ENCODE data around the gene IRF2BP1. TPM values are rescaled to one million over a fixed set of nuclear protein-coding genes. Genes with fewer than 3 reads are reported as not detected.

The IRF2BP1 gene
- total RNA-seq, 2 experiments from 2014 or later = 21.0 to 21.6 TPM

DNA sequence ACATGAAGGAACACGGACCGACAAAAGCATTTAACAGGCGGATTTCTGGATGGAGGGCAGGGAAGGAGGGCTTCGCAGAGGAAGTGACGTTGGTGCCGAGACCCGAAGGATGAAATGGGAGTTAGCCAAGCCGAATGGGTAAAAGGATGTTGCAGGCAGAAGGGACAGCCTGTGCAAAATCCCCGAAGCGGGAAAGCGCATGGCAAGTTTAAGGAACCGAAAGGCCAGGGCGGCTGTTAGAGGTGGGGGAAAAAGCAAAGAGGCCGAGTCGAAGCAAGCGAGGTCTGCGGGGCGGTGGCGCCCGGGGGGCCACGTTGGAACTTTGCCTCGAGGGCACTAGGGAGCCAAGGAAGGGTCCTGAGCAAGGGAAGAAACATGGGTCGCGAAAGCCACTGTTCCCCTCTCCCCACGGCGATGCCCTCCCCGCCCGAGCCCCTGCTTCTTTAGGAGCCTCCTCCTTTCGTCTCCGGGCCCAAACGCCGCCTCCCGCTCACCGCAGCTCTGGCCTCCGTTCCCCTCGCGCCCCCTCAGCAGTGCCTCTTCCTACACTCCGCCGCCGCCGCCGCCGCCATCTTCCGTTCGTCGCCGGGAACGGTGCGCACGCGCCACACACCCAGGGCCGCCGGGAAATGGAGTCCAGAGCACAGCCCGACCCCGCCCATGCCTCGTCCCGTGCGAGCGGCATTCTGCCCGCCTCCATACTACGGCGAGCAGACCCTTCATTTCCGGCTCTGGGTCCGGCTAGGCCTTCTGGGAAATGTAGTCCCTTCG is 23.2 kb downstream of the IRF2BP1 start, which contains the start of gene SYMPK:
Gene SYMPK, minus strand, starts transcription at position 584 of the 771 bp plus-strand sequence. CDS start 8,652 bp downstream, outside the sequence.
- H3K27ac Mint-ChIP-seq = peak within 1 kb of the TSS; percentile 83
- DNase-seq = peak; percentile 96 to 99 (median 98)
- CTCF ChIA-PET = interaction anchor here (0.9 to 2.7 kb wide), 7 partner anchors 11 to 378 kb away, joined by 3 to 14 read pairs (median 7); partner anchors contain the start of genes IRF2BP1 and MYPOP

DNA sequence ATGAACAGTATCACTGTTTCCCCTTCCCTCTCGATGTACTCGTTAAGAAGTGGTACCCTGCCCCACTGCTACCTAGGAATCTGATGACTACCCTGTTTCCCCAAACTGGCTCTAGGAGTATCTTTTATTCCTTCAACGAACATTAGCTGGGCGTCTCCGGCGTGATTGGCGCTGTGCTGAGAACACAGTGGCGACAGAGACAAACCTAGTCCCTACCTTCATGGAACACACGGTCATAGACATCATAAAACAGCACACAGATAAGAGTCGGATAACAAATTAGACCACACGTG is 23.7 kb downstream of the IRF2BP1 start:
- H3K9me3 ChIP-seq (ENCODE audit: control insufficient read depth in 1 of 2, insufficient read depth in 1 of 2, low read length in 2 of 2) = peaks cover 0 to 4% of the 10 kb centered on the region in 2 experiments
- H3K4me1 ChIP-seq (ENCODE audit: insufficient read depth, low read length) = peaks cover 29% of the 10 kb centered on the region
- ATAC-seq (ENCODE audit: poor library complexity) (peak; percentile 11), DNase-seq (no peak)
- TF ChIP-seq, protein P1, sequence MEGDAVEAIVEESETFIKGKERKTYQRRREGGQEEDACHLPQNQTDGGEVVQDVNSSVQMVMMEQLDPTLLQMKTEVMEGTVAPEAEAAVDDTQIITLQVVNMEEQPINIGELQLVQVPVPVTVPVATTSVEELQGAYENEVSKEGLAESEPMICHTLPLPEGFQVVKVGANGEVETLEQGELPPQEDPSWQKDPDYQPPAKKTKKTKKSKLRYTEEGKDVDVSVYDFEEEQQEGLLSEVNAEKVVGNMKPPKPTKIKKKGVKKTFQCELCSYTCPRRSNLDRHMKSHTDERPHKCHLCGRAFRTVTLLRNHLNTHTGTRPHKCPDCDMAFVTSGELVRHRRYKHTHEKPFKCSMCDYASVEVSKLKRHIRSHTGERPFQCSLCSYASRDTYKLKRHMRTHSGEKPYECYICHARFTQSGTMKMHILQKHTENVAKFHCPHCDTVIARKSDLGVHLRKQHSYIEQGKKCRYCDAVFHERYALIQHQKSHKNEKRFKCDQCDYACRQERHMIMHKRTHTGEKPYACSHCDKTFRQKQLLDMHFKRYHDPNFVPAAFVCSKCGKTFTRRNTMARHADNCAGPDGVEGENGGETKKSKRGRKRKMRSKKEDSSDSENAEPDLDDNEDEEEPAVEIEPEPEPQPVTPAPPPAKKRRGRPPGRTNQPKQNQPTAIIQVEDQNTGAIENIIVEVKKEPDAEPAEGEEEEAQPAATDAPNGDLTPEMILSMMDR (IDR thresholded peaks at IDR 0.05) = no peak
- H3K27me3 ChIP-seq (ENCODE audit: control insufficient read depth in 1 of 2, insufficient read depth in 2 of 2, low read length in 2 of 2) = peaks cover 9 to 13% of the 10 kb centered on the region in 2 experiments
- H3K27ac ChIP-seq (ENCODE audit: low read depth in 1 of 2, low read length in 2 of 2) = peak overlapping the region; percentile 66 to 86
- H3K36me3 Mint-ChIP-seq (ENCODE audit: low read depth) = peaks cover 29% of the 10 kb centered on the region
- peaks cover 34% of the 10 kb centered on the region for H3K4me1 Mint-ChIP-seq (ENCODE audit: low read depth)
- H3K27ac Mint-ChIP-seq = peak overlapping the region; percentile 83
- peaks cover 29% of the 10 kb centered on the region for H3K27me3 Mint-ChIP-seq
- H3K36me3 ChIP-seq (ENCODE audit: insufficient read depth, low read length) = peaks cover 15% of the 10 kb centered on the region
- ChIA-PET POLR2A (interaction anchor here (1.3 to 2.4 kb wide), 3 partner anchors 24 to 684 kb away, joined by 4 to 37 read pairs (median 21); partner anchors contain the start of genes IRF2BP1, MYPOP and TRAPPC6A), CTCF (interaction anchor here (0.9 kb wide), 1 partner anchor 45 kb away, joined by 7 read pairs; no protein-coding TSS in a partner anchor)
- intact Hi-C loops (cut with DNase I, micrococcal nuclease) = loop anchor here (2.0 to 10.0 kb wide), 7 partner anchors 40 to 907 kb away; partner anchors contain the start of genes CCDC61 (in 1 of the 2), CLPTM1 (in 1 of the 2), DMWD (in 1 of the 2) and MYPOP (in 1 of the 2)
- peak overlapping the region; percentile 80 for H3K4me3 ChIP-seq (ENCODE audit: low read length)
- H3K4me3 Mint-ChIP-seq = peak overlapping the region; percentile 99
- no peaks in the 10 kb centered on the region for H3K9me3 Mint-ChIP-seq

More for the DNA sequence above, 23.2 kb downstream of the IRF2BP1 start, which contains the start of gene SYMPK:
- peak; percentile 97 for ATAC-seq (ENCODE audit: poor library complexity)
- H3K36me3 Mint-ChIP-seq (ENCODE audit: low read depth) = peaks cover 29% of the 10 kb centered on the region
- H3K4me3 Mint-ChIP-seq = peak within 1 kb of the TSS; percentile 99
- intact Hi-C loops (cut with DNase I, micrococcal nuclease) = loop anchor here (1.0 to 10.0 kb wide), 8 partner anchors 24 to 908 kb away; partner anchors contain the start of genes IRF2BP1 (in 2 of the 2), CCDC61 (in 1 of the 2), CLPTM1 (in 1 of the 2) and DMWD (in 1 of the 2)
- Histone ChIP-seq H3K27me3 (ENCODE audit: control insufficient read depth in 1 of 2, insufficient read depth in 2 of 2, low read length in 2 of 2) (peaks cover 9 to 13% of the 10 kb centered on the region in 2 experiments), H3K36me3 (ENCODE audit: insufficient read depth, low read length) (peaks cover 15% of the 10 kb centered on the region), H3K27ac (ENCODE audit: low read depth in 1 of 2, low read length in 2 of 2) (peak within 1 kb of the TSS; percentile 66 to 86), H3K4me1 (ENCODE audit: insufficient read depth, low read length) (peaks cover 29% of the 10 kb centered on the region), H3K4me3 (ENCODE audit: low read length) (peak within 1 kb of the TSS; percentile 80), H3K9me3 (ENCODE audit: control insufficient read depth in 1 of 2, insufficient read depth in 1 of 2, low read length in 2 of 2) (peaks cover 0 to 4% of the 10 kb centered on the region in 2 experiments)
- H3K9me3 Mint-ChIP-seq = no peaks in the 10 kb centered on the region
- H3K4me1 Mint-ChIP-seq (ENCODE audit: low read depth) = peaks cover 34% of the 10 kb centered on the region
- POLR2A ChIA-PET = interaction anchor here (0.6 to 2.4 kb wide), 14 partner anchors 23 to 1412 kb away, joined by 3 to 37 read pairs (median 4); partner anchors contain the start of genes CCDC61, INAFM1, IRF2BP1 and MYPOP
- TF ChIP-seq, protein P1 (IDR thresholded peaks at IDR 0.05) = no peak
- H3K27me3 Mint-ChIP-seq = peaks cover 29% of the 10 kb centered on the region

All from CD4-positive, alpha-beta T cell (primary cell).